ENCODE results near the gene PLTP.
"Not testable (repeated sequence)": the region's sequence is repeated elsewhere in the genome, so short reads cannot be mapped to it uniquely, and the experiment has no call there.

PLTP gene

GRCh38 chr20:45909336-45909808 lies 2.6 kb downstream of the PLTP start:
- H3K4me3 ChIP-seq (ENCODE audit: low read length) = no peak overlapping the region
- H3K27me3 ChIP-seq (ENCODE audit: control insufficient read depth, insufficient read depth, low read length) = no peaks in the 10 kb centered on the region
- peaks cover 7% of the 10 kb centered on the region for H3K4me1 ChIP-seq (ENCODE audit: control insufficient read depth, insufficient read depth, low read length)
- no peaks in the 10 kb centered on the region for H3K36me3 ChIP-seq (ENCODE audit: control insufficient read depth, insufficient read depth, low read length)
- H3K9ac ChIP-seq (ENCODE audit: low read length) = no peak overlapping the region
- no peak overlapping the region for H3K27ac ChIP-seq (ENCODE audit: low read depth, low read length)

DNA sequence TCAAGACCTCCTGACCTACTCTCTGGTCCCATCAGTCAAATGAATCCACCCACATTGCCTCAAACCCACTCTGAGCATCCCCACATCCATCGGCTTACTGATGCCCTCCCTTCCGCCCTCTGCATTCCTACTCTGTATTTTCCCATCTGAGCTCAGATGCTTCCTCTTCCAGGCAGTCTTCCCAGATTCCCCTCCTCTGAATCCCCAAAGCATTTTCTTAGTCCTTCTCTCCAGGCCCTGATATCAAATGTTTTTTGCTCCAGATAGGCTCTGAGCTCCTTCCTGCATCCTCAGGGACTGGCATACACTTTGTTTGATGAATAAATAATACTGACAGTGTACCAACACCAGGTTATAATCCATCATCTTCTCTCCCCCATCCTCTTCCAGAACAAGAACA lies 3.9 kb downstream of the PLTP start:
- Histone ChIP-seq H3K4me1 (ENCODE audit: control insufficient read depth, insufficient read depth, low read length) (peaks cover 7% of the 10 kb centered on the region), H3K9ac (ENCODE audit: low read length) (no peak overlapping the region), H3K27ac (ENCODE audit: low read depth, low read length) (no peak overlapping the region), H3K36me3 (ENCODE audit: control insufficient read depth, insufficient read depth, low read length) (no peaks in the 10 kb centered on the region), H3K27me3 (ENCODE audit: control insufficient read depth, insufficient read depth, low read length) (no peaks in the 10 kb centered on the region), H3K4me3 (ENCODE audit: low read length) (no peak overlapping the region)

GRCh38 chr20:45907219-45907948 lies 4.6 kb downstream of the PLTP start:
- Histone ChIP-seq H3K27me3 (ENCODE audit: control insufficient read depth, insufficient read depth, low read length) (no peaks in the 10 kb centered on the region), H3K4me1 (ENCODE audit: control insufficient read depth, insufficient read depth, low read length) (peaks cover 6% of the 10 kb centered on the region), H3K9ac (ENCODE audit: low read length) (no peak overlapping the region), H3K27ac (ENCODE audit: low read depth, low read length) (no peak overlapping the region), H3K4me3 (ENCODE audit: low read length) (no peak overlapping the region), H3K36me3 (ENCODE audit: control insufficient read depth, insufficient read depth, low read length) (no peaks in the 10 kb centered on the region)

- H3K27me3 ChIP-seq (ENCODE audit: control insufficient read depth, insufficient read depth, low read length) = no peaks in the 10 kb centered on the region
- no peak overlapping the region for H3K4me3 ChIP-seq (ENCODE audit: low read length)
- no peak overlapping the region for H3K9ac ChIP-seq (ENCODE audit: low read length)
- H3K4me1 ChIP-seq (ENCODE audit: control insufficient read depth, insufficient read depth, low read length) = no peaks in the 10 kb centered on the region
- no peak overlapping the region for H3K27ac ChIP-seq (ENCODE audit: low read depth, low read length)
- peaks cover 5% of the 10 kb centered on the region for H3K36me3 ChIP-seq (ENCODE audit: control insufficient read depth, insufficient read depth, low read length)
Observed at GRCh38 chr20:45905505-45906079, 6.4 kb downstream of the PLTP start.

GRCh38 chr20:45904583-45905504 lies 7.1 kb downstream of the PLTP start:
- Histone ChIP-seq H3K36me3 (ENCODE audit: control insufficient read depth, insufficient read depth, low read length) (peaks cover 5% of the 10 kb centered on the region), H3K4me3 (ENCODE audit: low read length) (no peak overlapping the region), H3K9ac (ENCODE audit: low read length) (no peak overlapping the region), H3K27ac (ENCODE audit: low read depth, low read length) (no peak overlapping the region), H3K27me3 (ENCODE audit: control insufficient read depth, insufficient read depth, low read length) (no peaks in the 10 kb centered on the region), H3K4me1 (ENCODE audit: control insufficient read depth, insufficient read depth, low read length) (no peaks in the 10 kb centered on the region)

DNA sequence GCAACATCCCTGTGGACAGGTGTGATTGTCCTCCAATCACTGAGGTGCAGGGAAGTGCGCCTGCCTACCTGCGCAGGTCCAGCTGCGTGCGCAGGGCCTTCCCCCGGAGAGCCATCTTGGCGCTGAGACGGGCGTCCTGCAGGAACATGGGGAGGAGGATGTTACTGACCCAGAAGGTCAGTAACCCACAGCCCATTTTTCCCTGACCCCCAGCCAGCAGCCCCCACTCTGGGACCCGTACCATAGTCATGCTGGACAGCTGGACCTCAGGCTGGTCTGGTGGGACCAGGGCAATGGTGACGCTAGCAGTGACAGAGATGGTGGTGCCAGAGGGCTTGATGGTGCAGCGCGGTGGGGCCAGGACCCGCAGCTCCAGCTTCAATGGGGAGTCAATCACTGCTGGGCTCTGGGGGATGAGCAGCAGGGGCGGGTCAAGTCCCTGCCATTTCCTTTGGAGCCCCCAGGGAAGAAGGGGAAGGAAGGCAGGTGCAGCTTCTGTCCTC lies 9.7 kb downstream of the PLTP start:
- Histone ChIP-seq H3K9ac (ENCODE audit: low read length) (no peak overlapping the region), H3K27ac (ENCODE audit: low read depth, low read length) (no peak overlapping the region)

DNA sequence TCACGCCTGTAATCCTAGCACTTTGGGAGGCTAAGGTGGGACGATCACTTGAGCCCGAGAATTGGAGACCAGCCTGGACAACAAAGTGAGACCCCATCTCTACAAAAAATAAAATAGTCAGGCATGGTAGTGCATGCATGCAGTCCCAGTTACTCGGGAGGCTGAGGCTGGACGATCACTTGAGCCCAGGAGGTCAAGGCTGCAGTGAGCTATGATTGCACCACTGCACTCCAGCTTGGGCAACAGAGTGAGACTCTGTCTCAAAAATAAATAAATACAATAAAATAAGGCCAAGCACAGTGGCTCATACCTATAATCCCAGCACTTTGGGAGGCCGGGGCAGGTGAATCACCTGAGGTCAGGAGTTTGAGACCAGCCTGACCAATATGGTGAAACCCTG lies 10.6 kb downstream of the PLTP start:
- H3K27me3 ChIP-seq (ENCODE audit: control insufficient read depth, insufficient read depth, low read length); H3K4me1 ChIP-seq (ENCODE audit: control insufficient read depth, insufficient read depth, low read length); H3K36me3 ChIP-seq (ENCODE audit: control insufficient read depth, insufficient read depth, low read length); H3K9ac ChIP-seq (ENCODE audit: low read length); H3K4me3 ChIP-seq (ENCODE audit: low read length); H3K27ac ChIP-seq (ENCODE audit: low read depth, low read length): not testable (repeated sequence)

More for the DNA sequence above, 9.7 kb downstream of the PLTP start:
- Histone ChIP-seq H3K4me1 (ENCODE audit: control insufficient read depth, insufficient read depth, low read length) (no peaks in the 10 kb centered on the region), H3K27me3 (ENCODE audit: control insufficient read depth, insufficient read depth, low read length) (no peaks in the 10 kb centered on the region), H3K36me3 (ENCODE audit: control insufficient read depth, insufficient read depth, low read length) (peaks cover 7% of the 10 kb centered on the region), H3K4me3 (ENCODE audit: low read length) (no peak overlapping the region)

GRCh38 chr20:45899046-45899835 lies 12.7 kb downstream of the PLTP start:
- no peak overlapping the region for H3K27ac ChIP-seq (ENCODE audit: low read depth, low read length)
- H3K9ac ChIP-seq (ENCODE audit: low read length) = no peak overlapping the region
- no peaks in the 10 kb centered on the region for H3K27me3 ChIP-seq (ENCODE audit: control insufficient read depth, insufficient read depth, low read length)
- H3K4me3 ChIP-seq (ENCODE audit: low read length) = no peak overlapping the region
- no peaks in the 10 kb centered on the region for H3K4me1 ChIP-seq (ENCODE audit: control insufficient read depth, insufficient read depth, low read length)
- peaks cover 11% of the 10 kb centered on the region for H3K36me3 ChIP-seq (ENCODE audit: control insufficient read depth, insufficient read depth, low read length)

DNA sequence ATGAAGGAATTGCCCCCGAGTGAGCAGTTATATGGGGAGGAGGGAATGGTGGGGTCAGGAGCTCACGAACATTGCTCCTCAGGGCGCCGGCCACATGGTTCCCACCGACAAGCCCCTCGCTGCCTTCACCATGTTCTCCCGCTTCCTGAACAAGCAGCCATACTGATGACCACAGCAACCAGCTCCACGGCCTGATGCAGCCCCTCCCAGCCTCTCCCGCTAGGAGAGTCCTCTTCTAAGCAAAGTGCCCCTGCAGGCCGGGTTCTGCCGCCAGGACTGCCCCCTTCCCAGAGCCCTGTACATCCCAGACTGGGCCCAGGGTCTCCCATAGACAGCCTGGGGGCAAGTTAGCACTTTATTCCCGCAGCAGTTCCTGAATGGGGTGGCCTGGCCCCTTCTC lies 13.7 kb downstream of the PLTP start:
- Histone ChIP-seq H3K27me3 (ENCODE audit: control insufficient read depth, insufficient read depth, low read length) (no peaks in the 10 kb centered on the region), H3K36me3 (ENCODE audit: control insufficient read depth, insufficient read depth, low read length) (peaks cover 15% of the 10 kb centered on the region), H3K4me3 (ENCODE audit: low read length) (no peak overlapping the region), H3K9ac (ENCODE audit: low read length) (no peak overlapping the region), H3K27ac (ENCODE audit: low read depth, low read length) (no peak overlapping the region), H3K4me1 (ENCODE audit: control insufficient read depth, insufficient read depth, low read length) (no peaks in the 10 kb centered on the region)

- H3K27me3 ChIP-seq (ENCODE audit: control insufficient read depth, insufficient read depth, low read length) = no peaks in the 10 kb centered on the region
- no peaks in the 10 kb centered on the region for H3K4me1 ChIP-seq (ENCODE audit: control insufficient read depth, insufficient read depth, low read length)
- H3K9ac ChIP-seq (ENCODE audit: low read length) = no peak overlapping the region
- no peak overlapping the region for H3K4me3 ChIP-seq (ENCODE audit: low read length)
- H3K36me3 ChIP-seq (ENCODE audit: control insufficient read depth, insufficient read depth, low read length) = peaks cover 18% of the 10 kb centered on the region
- no peak overlapping the region for H3K27ac ChIP-seq (ENCODE audit: low read depth, low read length)
Observed at GRCh38 chr20:45897692-45898091, 14.3 kb downstream of the PLTP start.

GRCh38 chr20:45897289-45897688 lies 14.7 kb downstream of the PLTP start:
- Histone ChIP-seq H3K9ac (ENCODE audit: low read length) (no peak overlapping the region), H3K36me3 (ENCODE audit: control insufficient read depth, insufficient read depth, low read length) (peaks cover 18% of the 10 kb centered on the region), H3K27me3 (ENCODE audit: control insufficient read depth, insufficient read depth, low read length) (no peaks in the 10 kb centered on the region), H3K4me3 (ENCODE audit: low read length) (no peak overlapping the region), H3K27ac (ENCODE audit: low read depth, low read length) (no peak overlapping the region), H3K4me1 (ENCODE audit: control insufficient read depth, insufficient read depth, low read length) (no peaks in the 10 kb centered on the region)

Data from rectal smooth muscle tissue (tissue), 1 donor.